SU-DHL-6 (cell line): ENCODE results near the gene CPA5.

Source experiments
- CTCF ChIP-seq: fragments of 200-600 bp; sonication (generic); IDR thresholded peaks from one replicate; pipeline ENCODE4 v1.5.1; 2017; ENCODE audit warnings: antibody characterized with exemption, mild to moderate bottlenecking, low read length, moderate library complexity; ENCODE audit not compliant: insufficient read depth, poor library complexity, severe bottlenecking
- EZH2phosphoT487 ChIP-seq: fragments of 200-600 bp; sonication (generic), shearing (Covaris generic); conservative IDR thresholded peaks from 2 replicates; pipeline ENCODE4 v1.6.1; 2018; ENCODE audit warnings: mild to moderate bottlenecking, antibody characterized with exemption, low read length, moderate library complexity, mixed read lengths

- no peak for TF ChIP-seq CTCF
- TF ChIP-seq EZH2phosphoT487: no peak
Measured at GRCh38 chr7:130410868-130411541, 66.4 kb downstream of the CPA5 start.
